SJCRH30 (cell line): ENCODE measurements around the gene RNF169. TPM values are rescaled to one million over a fixed set of nuclear protein-coding genes. Genes with fewer than 3 reads are reported as not detected.
"Not testable (repeated sequence)": the region's sequence is repeated elsewhere in the genome, so short reads cannot be mapped to it uniquely, and the experiment has no call there.

ENCODE experiments used
- DNase-seq, 2 experiments: peaks; one replicate each; pipeline ENCODE4 v3.0.0-alpha.2; 2015 to 2020
- H3K27ac ChIP-seq: fragments of 250-450 bp; sonication (Bioruptor Pico); 2 replicates; pipeline ENCODE4 v1.5.1; 2020; ENCODE audit warnings: mild to moderate bottlenecking, moderate library complexity
- H3K27me3 ChIP-seq: fragments of 250-450 bp; sonication (Bioruptor Pico); 2 replicates; pipeline ENCODE4 v1.5.1; 2020; ENCODE audit warnings: mild to moderate bottlenecking, moderate library complexity
- H3K36me3 ChIP-seq: fragments of 250-450 bp; sonication (Bioruptor Pico); 2 replicates; pipeline ENCODE4 v1.5.1; 2020; ENCODE audit warnings: mild to moderate bottlenecking, moderate library complexity
- H3K4me1 ChIP-seq: fragments of 250-450 bp; sonication (Bioruptor Pico); 2 replicates; pipeline ENCODE4 v1.5.1; 2020; ENCODE audit warnings: mild to moderate bottlenecking, moderate library complexity
- H3K4me3 ChIP-seq: fragments of 250-450 bp; sonication (Bioruptor Pico); 2 replicates; pipeline ENCODE4 v1.5.1; 2020; ENCODE audit warnings: mild to moderate bottlenecking, moderate library complexity
- H3K9me3 ChIP-seq: fragments of 250-450 bp; sonication (Bioruptor Pico); replicated peaks from 2 replicates; pipeline ENCODE4 v1.5.1; 2020; ENCODE audit warnings: mild to moderate bottlenecking, moderate library complexity
- total RNA-seq: library from RNA; depleted of rRNA; stranded (reverse); fragments of >200 nt; shearing (Covaris generic); gene quantifications from 2 replicates; pipeline ENCODE4 v1.2.3, GENCODE V29; 2014

Gene RNF169
- total RNA-seq, 1 experiment from 2014 or later = 17.8 TPM

GRCh38 chr11:74742070-74742469 lies 6.6 kb upstream of the RNF169 start:
- no peaks in the 10 kb centered on the region for H3K27me3 ChIP-seq

GRCh38 chr11:74743640-74744039 lies 5.0 kb upstream of the RNF169 start:
- Histone ChIP-seq H3K27me3 (no peaks in the 10 kb centered on the region), H3K27ac (no peak overlapping the region), H3K4me1 (no peaks in the 10 kb centered on the region), H3K4me3 (no peak overlapping the region), H3K36me3 (no peaks in the 10 kb centered on the region), H3K9me3 (no peaks in the 10 kb centered on the region)
- no peak for DNase-seq

More at GRCh38 chr11:74742070-74742469, 6.6 kb upstream of the RNF169 start:
- no peaks in the 10 kb centered on the region for H3K9me3 ChIP-seq
- no peaks in the 10 kb centered on the region for H3K36me3 ChIP-seq
- H3K4me1 ChIP-seq = no peaks in the 10 kb centered on the region
- no peak overlapping the region for H3K4me3 ChIP-seq
- H3K27ac ChIP-seq = no peak overlapping the region
- no peak for DNase-seq

- H3K4me1 ChIP-seq = no peaks in the 10 kb centered on the region
- no peak overlapping the region for H3K4me3 ChIP-seq
- H3K27me3 ChIP-seq = no peaks in the 10 kb centered on the region
- no peak overlapping the region for H3K27ac ChIP-seq
- no peaks in the 10 kb centered on the region for H3K36me3 ChIP-seq
- DNase-seq = no peak
- no peaks in the 10 kb centered on the region for H3K9me3 ChIP-seq
Observed at GRCh38 chr11:74744277-74744676, 4.4 kb upstream of the RNF169 start.

GRCh38 chr11:74746868-74747267 lies 1.8 kb upstream of the RNF169 start:
- Histone ChIP-seq H3K4me3 (no peak overlapping the region), H3K36me3 (no peaks in the 10 kb centered on the region), H3K4me1 (no peaks in the 10 kb centered on the region), H3K9me3 (no peaks in the 10 kb centered on the region), H3K27me3 (no peaks in the 10 kb centered on the region), H3K27ac (no peak overlapping the region)
- DNase-seq = no peak

GRCh38 chr11:74749127-74749964 lies 697 bp downstream of the RNF169 start:
- Histone ChIP-seq H3K27ac (peak overlapping the region; percentile 83), H3K27me3 (no peaks in the 10 kb centered on the region), H3K36me3 (no peaks in the 10 kb centered on the region), H3K4me1 (no peaks in the 10 kb centered on the region), H3K9me3 (no peaks in the 10 kb centered on the region), H3K4me3 (peak overlapping the region; percentile 95)
- peak; percentile 56 to 63 for DNase-seq

- Histone ChIP-seq H3K36me3 (no peaks in the 10 kb centered on the region), H3K9me3 (no peaks in the 10 kb centered on the region), H3K4me1 (no peaks in the 10 kb centered on the region), H3K4me3 (peak overlapping the region; percentile 95), H3K27me3 (no peaks in the 10 kb centered on the region), H3K27ac (no peak overlapping the region)
- DNase-seq = no peak
Observed at GRCh38 chr11:74749965-74750296, 1.3 kb downstream of the RNF169 start.

- DNase-seq, H3K27ac ChIP-seq, H3K4me1 ChIP-seq, H3K9me3 ChIP-seq, H3K4me3 ChIP-seq, H3K36me3 ChIP-seq, H3K27me3 ChIP-seq: not testable (repeated sequence)
Observed at GRCh38 chr11:74750598-74750997, 1.9 kb downstream of the RNF169 start.

- no peak overlapping the region for H3K27ac ChIP-seq
- DNase-seq = no peak
- no peak overlapping the region for H3K4me3 ChIP-seq
- H3K4me1 ChIP-seq = 0 out of 2 replicates have a peak, but pooled peaks cover 2% of the 10 kb centered on the region
- H3K27me3 ChIP-seq = no peaks in the 10 kb centered on the region
- H3K9me3 ChIP-seq = no peaks in the 10 kb centered on the region
- no peaks in the 10 kb centered on the region for H3K36me3 ChIP-seq
Observed at GRCh38 chr11:74751303-74751702, 2.7 kb downstream of the RNF169 start.

- Histone ChIP-seq H3K9me3 (no peaks in the 10 kb centered on the region), H3K27ac (no peak overlapping the region), H3K36me3 (no peaks in the 10 kb centered on the region), H3K4me1 (0 out of 2 replicates have a peak, but pooled peaks cover 2% of the 10 kb centered on the region), H3K4me3 (no peak overlapping the region), H3K27me3 (no peaks in the 10 kb centered on the region)
- DNase-seq = no peak
Observed at GRCh38 chr11:74754507-74755252, 6.0 kb downstream of the RNF169 start.

- DNase-seq = no peak
- Histone ChIP-seq H3K4me1 (0 out of 2 replicates have a peak, but pooled peaks cover 2% of the 10 kb centered on the region), H3K9me3 (no peaks in the 10 kb centered on the region), H3K27ac (no peak overlapping the region), H3K4me3 (no peak overlapping the region), H3K27me3 (no peaks in the 10 kb centered on the region), H3K36me3 (no peaks in the 10 kb centered on the region)
Observed at GRCh38 chr11:74755395-74755995, 6.8 kb downstream of the RNF169 start.

- no peaks in the 10 kb centered on the region for H3K27me3 ChIP-seq
- H3K9me3 ChIP-seq = no peaks in the 10 kb centered on the region
- H3K4me3 ChIP-seq = no peak overlapping the region
- H3K27ac ChIP-seq = no peak overlapping the region
- no peaks in the 10 kb centered on the region for H3K36me3 ChIP-seq
- H3K4me1 ChIP-seq = 0 out of 2 replicates have a peak, but pooled peaks cover 2% of the 10 kb centered on the region
- no peak for DNase-seq
Observed at GRCh38 chr11:74756571-74756970, 7.9 kb downstream of the RNF169 start.

- Histone ChIP-seq H3K36me3 (no peaks in the 10 kb centered on the region), H3K27me3 (no peaks in the 10 kb centered on the region), H3K27ac (no peak overlapping the region), H3K4me3 (no peak overlapping the region), H3K4me1 (no peaks in the 10 kb centered on the region), H3K9me3 (no peaks in the 10 kb centered on the region)
- no peak for DNase-seq
Observed at GRCh38 chr11:74766905-74767304, 18.3 kb downstream of the RNF169 start.

- H3K4me3 ChIP-seq, H3K27ac ChIP-seq, H3K4me1 ChIP-seq, DNase-seq, H3K27me3 ChIP-seq, H3K36me3 ChIP-seq, H3K9me3 ChIP-seq: not testable (repeated sequence)
Observed at GRCh38 chr11:74768172-74768651, 19.6 kb downstream of the RNF169 start.

- DNase-seq = no peak
- no peaks in the 10 kb centered on the region for H3K9me3 ChIP-seq
- no peak overlapping the region for H3K4me3 ChIP-seq
- no peaks in the 10 kb centered on the region for H3K4me1 ChIP-seq
- H3K27ac ChIP-seq = no peak overlapping the region
- no peaks in the 10 kb centered on the region for H3K36me3 ChIP-seq
- no peaks in the 10 kb centered on the region for H3K27me3 ChIP-seq
Observed at GRCh38 chr11:74769055-74769707, 20.5 kb downstream of the RNF169 start.
